ENCODE results near the gene HMX3. TPM values are rescaled to one million over a fixed set of nuclear protein-coding genes. Genes with fewer than 3 reads are reported as not detected.

The HMX3 gene
- not detected in 2 replicates for total RNA-seq

DNA sequence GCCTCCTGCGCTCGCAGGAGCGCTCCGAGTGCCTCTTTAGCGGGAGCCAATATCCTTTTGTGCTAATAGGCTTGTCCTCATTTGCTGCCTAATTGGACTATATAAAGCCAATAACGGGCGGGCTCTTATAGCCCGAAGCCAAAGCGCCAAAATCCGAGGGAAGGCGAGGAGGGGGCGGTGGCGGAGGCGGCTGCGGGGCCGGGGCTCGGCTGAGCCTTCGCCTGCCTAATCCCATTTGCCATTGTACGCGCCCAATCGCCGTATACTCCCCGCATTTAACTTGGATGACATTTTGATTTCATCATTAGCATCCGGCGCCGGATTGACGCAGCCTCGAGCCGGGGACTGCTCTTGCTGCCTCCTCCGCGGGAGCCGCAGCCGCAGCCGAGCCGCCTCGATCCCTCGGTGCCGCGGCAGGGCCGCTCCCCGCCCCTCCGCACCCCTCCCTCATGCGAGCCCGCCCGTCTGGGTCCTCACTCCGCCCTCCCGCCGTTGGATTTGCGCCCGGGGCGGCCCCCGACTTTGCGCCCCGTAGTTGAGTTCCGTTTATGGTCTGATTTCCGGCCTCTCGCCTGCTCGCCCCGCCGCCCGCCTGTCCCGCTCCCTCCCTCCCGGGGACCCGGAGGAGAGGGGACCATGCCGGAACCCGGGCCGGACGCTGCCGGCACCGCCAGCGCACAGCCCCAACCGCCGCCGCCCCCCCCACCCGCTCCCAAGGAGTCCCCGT is at the start of gene HMX3:
Gene HMX3 (plus strand): TSS at position 556 of the 727 bp plus-strand sequence. CDS start 81 bp downstream, at position 637.

GRCh38 chr10:123147635-123148413 is 12.1 kb downstream of the HMX3 start, which contains the start of gene HMX2:
TSS of gene HMX2 (plus strand) at chr10:123148136. CDS start at chr10:123148379, 243 bp downstream.

DNA sequence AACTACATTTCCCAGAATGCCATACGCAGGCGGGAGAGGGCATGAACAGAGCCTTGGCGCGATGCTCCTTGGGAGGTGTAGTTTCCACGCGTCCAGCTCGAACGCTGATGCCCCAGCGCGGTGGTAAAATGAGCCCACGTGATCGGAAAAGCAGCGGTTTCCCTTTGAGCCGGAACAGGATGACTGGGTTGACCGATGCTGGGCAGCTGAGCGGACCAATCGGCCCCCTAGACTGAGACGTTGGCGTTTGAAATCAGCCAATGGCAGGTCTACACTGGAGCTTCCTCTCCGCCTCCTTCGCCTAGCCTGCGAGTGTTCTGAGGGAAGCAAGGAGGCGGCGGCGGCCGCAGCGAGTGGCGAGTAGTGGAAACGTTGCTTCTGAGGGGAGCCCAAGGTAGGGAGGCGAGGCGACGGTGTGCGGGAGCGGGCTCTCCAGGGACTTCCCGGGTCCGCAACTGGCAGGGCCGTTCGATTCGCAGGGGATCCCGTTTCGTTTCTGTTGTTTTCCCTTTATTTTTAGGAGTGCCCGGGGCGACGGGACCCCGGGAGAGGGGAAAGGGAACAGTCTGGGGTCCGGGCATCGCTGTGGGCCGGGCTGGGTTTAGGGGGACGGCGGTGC is 18.4 kb downstream of the HMX3 start, which contains the start of gene BUB3:
Gene BUB3 (plus strand): TSS at position 311 of the 619 bp plus-strand sequence. CDS start 516 bp downstream, outside the sequence.

Other genes with a start within 250 kb of the HMX3 start
- not detected in 2 replicates for gene FAM24A, start 225.4 kb upstream of the HMX3 start, total RNA-seq
- gene C10orf88, start 181.7 kb upstream of the HMX3 start, total RNA-seq = 13.3 and 15.5 TPM in 2 replicates
- gene PSTK, start 155.6 kb upstream of the HMX3 start, total RNA-seq = 4.0 and 5.8 TPM in 2 replicates
- 2.5 and 4.0 TPM in 2 replicates for gene IKZF5, start 127.2 kb upstream of the HMX3 start, total RNA-seq
- gene ACADSB, start 127.0 kb upstream of the HMX3 start, total RNA-seq = 3.2 and 3.9 TPM in 2 replicates
- not detected in 2 replicates for gene HMX2, start 12.2 kb downstream of the HMX3 start, total RNA-seq
- 259 and 267 TPM in 2 replicates for gene BUB3, start 18.4 kb downstream of the HMX3 start, total RNA-seq

Data from endothelial cell of coronary artery (primary cell).